Activated CD4-positive, alpha-beta T cell treated with anti-CD3 and anti-CD28 coated beads, Interleukin-2, Interleukin-4, amounts not matched to agents 100 ng/mL and 50 ng/mL, durations not matched to agents 16 hours and 8 hours (primary cell): Measurements from ENCODE around the gene TRIM26.

Experiments
- DNase-seq: peaks from one replicate; pipeline ENCODE4 v3.0.0-alpha.2; 2020; ENCODE audit warnings: low spot score

TRIM26 gene

DNA sequence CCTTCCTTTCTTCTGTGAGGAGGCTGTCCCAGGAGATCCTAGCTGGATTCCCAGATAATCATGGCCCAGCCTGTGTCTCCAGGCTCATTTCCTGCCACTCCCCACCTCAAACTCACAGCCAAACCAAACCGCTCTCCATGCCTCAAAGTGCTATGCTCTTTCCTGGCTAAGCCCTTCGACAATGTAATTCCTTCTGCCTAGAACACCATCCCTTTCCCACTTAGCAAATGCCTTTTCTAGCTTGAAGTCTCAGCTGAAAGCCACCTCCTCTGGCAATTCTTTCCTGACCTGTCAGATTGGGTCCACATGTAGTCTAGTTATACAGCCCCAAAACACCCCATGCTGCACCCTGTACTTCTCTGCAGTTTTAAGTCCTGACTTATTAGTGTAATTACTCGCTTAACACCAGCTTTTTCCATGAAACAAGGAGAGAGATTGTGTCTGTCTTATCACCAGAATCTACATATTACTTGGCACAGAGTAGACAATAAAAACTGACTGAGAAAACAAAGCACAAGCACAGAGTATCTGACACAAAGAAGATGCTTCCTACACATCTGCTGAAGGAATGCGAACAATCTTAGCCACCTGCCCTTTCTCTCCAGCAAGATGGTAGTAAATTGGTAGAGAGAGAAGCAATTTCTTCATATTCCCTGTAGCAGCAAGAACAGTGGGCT, 5.4 kb downstream of the TRIM26 start:
- DNase-seq: no peak

DNA sequence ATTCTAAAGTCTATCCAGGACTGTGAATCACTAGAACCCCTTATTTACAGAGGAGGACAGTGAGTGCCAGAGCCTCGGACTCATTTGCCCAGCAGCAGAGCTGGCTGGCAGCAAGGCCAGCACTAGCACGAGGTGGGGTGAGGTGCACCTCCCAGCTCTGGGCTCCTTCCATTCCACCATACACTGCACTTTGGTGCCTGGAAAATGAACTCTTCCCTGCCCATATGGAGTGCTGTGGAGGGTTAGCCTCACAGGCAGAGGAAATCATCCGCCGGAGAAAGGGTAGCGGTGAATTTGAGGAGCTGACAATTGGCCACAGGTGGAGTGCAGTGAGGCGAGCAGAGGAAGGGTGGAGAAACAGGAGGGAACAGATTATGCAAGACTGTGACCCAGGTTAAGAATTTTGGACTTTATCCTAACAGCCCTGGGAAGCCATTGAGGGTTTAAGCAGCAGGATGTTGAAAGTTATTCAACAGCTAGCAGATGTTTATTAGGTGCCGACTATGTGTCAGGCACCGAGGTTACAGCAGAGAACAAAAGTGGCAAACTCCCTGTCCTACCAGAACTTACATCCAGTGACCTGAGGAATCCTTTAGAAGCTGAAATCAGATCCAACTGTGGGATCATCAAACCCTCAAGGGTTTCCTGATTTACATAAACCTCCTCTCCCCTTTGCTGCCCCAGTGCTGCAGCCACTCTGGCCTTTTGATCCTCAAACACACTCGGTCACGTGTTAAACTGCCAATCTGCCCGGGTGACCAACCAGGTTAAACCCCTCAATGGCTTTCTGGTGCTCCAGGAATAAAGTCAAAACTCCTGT, 6.2 kb downstream of the TRIM26 start:
- no peak for DNase-seq

DNA sequence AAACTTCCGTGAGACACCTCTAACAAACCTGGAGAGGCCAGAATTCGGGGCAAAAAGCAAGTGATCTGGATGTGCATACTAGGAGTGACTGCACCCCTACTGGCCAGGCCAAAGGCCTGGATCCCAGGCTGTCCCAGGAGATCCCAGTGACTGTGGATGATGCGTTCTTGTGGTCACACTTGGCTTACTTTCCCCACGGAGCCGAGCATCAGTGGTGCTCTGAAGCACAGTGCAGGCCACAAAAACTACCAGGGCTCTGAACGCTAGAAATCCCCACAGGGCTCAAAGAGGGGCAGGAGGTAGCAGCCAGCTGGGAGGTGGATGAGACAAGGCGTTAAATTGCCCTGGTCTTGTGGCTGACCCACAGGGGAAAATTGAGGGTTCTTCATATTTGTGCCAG, 7.1 kb downstream of the TRIM26 start:
- DNase-seq: no peak

DNA sequence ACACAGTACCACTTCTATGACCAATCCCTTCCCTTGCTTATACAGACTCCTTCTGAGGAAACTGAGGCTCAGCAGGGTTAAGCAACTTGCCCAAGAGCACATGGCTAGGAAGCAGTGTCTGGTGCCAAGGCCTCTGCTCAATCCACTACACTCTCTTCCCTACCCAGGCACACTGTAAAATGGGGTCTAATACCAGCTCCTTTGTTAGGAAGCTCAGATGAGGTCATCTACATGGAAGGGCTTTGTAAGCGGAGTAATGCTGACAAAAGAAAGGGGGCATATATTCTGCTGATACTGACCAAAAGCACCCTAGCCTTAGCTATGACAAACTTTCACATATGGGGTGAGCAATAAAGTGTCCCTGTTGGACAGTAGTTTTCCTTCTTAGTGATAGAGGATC, 9.1 kb downstream of the TRIM26 start:
- no peak for DNase-seq

DNA sequence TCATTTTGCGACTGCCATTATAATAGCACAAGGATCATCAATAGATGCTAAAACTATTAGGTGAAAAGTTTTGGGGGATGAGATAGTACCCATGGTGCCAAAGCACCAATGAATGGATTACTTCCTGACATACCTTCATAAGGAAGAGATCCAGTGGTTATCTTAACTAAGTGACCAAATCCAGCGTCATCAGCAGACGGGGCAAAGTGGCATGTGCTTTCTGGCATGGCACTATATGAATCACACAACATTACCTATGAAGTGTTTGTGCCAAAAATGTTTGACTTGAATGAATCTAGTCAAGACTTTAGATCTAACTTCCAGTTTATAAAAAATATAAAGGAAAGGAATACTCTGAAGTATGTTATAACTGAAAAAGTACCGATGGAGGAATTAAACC, 10.8 kb downstream of the TRIM26 start:
- no peak for DNase-seq

DNA sequence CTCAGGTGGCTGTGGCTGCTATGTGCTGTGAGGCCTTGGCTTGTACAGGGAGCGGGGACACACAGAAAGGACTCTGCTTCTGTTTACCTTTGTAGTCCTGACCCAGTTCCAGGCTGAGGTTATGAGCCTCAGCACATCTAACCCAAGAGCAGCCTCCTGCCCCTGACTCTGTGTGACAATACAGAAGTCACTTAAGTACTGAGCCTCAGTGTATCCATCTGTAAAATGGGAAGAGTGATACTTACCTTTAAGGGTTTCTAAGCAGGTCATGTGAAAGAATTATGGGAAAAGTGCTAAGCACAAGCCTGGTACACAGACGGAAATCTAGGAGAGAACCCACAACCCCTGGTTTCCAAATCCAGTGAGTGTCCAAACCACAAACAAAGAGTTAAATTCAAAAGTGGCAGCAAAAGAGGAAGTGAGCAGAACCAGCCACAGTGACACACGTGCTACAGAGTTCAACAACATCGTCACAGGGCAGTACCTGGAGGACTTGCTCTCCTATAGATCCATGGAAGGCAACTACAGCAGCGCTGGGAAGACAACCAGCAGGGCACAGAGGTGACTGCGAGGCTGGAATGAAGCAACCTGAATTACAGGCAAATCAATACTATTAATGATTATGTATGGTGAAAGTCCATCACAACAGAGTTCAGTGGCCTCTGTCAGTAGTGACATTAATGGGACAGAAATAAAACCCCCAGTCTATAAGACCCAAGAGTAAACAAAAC, 12.5 kb downstream of the TRIM26 start:
- DNase-seq: no peak

DNA sequence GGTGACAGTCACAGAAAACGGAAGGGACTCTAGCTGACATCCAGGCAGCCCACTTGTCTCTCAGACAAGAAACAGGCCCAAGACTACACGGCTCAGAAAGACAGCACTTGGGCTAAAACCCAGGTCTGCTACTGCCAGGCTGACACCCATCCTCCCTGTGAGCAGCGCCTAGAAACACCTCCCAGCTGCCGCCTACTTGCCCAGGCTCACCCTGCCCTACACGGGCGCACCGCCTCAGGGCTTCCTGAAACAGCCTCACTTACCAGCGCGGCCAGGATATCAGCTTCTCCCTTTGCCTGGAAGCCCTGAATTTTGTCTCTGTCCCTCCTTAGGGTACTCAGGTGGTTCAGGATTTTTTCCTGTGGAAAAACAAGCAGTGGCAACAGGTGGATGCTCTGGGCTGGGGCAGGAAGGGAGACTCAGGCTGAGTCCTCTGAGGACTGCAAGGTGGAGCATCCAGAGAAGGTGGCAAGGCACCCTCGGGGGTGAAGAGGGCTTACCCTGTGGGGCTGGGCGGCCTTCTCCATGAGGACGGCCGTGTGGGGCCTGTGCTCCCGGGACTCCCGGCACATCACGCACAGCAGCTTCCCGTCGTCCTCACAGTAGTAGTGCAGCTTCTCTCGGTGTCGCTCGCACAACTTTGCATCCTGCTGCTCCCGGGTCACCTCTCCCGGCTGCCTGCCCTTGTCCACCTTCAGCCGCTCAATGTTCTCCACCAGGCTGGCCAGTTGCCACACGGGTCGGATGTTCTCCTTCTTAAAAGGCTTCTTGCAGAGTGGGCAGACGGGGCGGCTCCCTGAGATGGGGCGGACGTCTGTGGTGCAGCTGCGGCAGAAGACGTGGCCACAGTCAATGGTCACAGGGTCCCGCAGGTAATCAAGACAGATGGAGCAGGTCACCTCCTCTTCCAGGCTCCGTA, 14.8 kb downstream of the TRIM26 start:
- no peak for DNase-seq

DNA sequence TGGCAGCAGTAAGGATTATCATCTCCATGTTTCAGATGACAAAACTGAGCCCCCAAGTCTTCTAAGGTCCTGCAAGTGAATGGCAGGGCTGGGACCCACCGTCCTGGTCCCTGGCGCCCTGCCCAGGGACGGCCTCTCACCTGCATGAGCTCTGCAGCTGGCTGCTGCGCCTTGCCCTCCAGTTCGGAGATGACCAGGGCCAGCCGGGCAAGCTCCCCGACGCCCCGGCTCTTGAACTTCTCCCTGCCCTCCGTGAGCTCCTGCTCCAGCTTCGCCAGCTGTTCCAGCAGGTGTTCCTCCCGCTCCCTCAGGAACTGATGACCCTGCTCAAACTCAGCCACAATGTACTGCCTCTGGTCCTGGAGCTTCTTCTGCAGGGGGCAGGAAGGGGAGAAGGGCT, 16.8 kb downstream of the TRIM26 start:
- no peak for DNase-seq

DNA sequence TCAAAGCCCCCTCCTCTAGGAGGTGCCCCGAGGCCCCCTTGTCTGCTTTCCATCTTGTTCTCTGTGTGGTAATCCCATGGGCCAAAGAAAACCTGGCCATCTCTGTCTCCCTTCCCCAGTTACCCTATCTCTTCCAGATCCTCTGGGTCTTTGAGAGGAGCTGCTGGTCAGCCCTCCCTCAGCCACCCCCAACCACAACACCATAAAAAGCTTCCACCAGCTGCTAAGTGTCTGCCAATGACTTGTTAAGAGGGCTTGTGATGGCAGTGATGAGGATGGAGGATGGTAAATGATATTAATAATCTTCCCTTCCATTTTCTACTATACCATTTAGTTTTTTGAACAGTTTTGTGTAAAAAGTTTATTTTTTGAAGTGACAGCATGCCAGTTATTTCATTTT, 17.3 kb downstream of the TRIM26 start:
- no peak for DNase-seq

DNA sequence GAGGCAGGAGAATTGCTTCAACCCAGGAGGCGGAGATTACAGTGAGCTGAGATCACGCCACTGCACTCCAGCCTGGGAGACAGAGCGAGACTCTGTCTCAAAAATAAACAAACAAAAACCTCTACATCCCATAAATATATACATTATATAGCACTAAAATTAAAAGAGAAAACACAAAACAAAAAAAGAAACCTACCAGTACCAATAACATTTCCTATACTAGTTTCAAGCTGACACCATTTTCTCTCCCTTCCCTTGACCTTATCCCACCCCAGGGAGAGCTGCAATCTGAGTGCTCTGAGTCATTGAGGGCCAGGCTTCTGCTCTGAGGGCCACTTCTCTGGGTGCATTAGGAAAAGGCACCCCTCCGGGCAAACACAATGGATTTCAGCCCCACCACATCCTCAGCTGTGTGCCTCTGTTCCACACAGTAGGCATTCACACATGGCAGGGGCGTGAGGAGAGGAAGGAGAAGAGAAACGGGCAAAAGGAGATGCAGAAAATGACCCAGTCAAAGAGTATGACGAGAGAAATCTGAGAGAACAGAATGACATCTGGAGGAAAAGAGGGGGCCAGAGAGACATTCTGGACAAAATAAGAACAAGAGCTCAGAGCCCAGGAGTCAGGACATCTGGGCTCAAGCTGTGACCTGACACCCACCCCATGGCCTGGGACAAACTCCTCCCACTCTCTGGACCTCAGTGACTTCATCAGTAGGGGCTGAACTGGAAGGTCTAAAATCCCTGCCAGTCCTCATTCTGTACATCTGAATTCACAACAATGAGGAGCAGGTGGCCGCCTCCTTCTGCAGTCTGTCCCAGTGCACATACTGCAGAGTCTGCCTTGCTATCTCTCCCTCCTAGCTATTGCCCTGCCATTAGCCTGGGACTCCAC, 18.2 kb downstream of the TRIM26 start:
- no peak for DNase-seq

DNA sequence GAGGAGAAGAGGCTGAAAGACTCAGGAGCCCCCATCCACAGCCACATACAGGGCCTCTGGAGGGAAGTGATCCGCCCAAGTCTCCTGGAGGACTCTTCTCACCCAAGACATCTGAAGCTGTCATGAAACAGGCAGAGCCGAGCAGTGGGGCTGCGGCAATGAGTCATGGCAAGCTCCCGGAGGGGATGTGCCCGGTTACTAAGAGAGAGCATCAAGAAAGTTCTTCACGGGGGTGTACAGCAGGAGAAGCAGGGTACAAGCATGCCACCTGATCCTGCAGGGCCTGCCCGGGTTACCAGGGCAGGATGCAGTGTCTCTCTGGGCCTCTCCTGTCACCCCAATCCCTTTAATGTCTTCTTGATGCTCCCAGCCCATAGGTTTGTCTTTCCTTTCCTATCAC, 21.1 kb downstream of the TRIM26 start:
- no peak for DNase-seq

DNA sequence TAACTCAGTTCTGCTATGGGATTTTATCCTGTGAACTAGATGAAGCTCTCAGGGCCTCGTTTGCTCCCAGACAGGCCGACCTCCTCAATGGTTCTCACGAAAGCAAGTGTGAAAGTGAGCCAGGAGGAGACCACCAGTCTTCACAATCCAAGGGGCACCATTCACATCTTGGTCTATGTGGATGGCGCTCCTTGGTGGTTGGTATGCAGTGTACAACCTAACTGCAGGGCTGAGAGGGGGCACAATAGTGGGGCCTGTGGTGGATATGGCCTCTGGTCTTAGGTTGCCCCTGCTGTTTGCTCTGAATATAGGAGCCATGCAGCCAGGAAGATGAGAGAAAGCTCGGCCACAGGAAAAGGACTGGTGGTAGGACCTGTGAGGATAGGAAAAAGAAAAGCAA, 24.7 kb downstream of the TRIM26 start:
- no peak for DNase-seq

DNA sequence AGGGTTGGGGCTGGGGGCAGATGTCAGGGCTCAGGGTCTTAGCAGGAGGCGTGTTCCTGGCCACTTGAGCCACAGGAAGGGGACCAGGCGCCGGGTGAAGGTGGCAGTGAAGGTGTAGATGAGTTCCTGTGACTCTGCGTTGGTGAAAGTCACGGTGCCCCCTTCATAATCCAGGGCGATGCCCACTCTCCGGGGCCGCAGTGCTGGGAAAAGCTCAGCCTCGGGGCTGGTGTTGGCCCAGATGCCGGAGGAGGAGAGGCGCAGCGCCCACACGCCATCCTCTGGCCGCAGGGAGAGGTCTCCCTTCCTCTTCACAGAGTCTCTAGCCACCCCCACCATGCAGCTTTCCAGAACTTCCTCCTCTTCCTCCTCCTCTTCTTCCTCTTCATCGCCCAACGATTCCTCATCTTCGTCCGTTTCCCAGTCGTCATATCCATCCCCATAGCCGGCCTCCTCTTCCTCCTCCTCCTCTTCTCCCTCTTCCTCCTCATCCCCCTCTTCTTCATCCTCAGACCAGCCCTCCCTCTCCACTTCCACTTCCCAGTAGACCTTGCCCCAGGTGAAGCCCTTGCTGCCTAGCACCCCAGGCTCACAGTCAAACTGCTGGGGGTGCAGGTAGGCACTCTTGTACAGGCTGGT, 27.2 kb downstream of the TRIM26 start:
- no peak for DNase-seq

DNA sequence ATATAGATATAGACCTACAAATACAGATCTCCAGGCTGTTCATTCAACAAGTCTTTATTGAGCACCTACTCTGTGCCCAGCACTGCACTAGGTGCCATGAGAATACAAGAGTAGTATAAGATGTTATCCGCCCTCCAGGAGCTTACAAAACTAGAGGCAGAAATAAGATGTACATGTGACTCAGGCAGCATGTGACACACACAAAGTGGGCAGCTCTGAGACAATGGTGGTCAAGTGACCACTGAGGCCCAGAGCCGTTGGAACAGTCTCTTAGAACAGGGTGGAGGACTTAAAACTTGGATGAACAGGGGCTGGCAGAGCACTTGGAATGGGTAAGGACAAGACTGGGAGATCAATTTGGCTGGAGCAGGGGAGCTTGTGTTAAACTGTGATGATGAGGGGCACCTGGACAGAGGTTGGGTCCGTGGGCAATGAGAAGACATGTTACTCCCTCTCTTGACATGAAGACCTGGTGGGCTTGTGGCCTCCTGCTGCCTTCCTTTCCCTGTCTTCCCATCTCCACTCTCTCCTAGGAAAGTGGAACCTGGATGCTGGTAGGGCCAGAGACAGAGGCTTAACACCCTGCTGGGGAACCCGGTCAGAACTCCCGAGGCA, 28.7 kb downstream of the TRIM26 start:
- no peak for DNase-seq

DNA sequence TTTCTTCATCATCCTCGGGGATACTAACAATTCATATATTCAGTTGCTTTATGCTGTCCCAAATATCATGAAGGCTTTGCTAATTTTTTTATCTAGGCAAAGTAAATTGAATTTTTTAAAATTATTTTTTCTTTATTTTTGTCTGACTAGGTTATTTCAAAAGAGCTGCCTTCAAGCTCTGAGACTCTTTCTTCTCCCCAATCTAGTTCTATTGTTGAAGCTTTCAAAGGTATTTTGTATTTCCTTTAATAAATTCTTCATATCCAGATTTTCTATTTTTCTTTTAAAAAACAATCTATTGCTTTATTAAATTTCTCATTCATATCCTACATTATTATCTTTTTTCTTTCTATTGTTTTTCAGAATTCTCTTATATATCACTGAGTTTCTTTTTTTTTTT, 33.1 kb downstream of the TRIM26 start:
- no peak for DNase-seq

DNA sequence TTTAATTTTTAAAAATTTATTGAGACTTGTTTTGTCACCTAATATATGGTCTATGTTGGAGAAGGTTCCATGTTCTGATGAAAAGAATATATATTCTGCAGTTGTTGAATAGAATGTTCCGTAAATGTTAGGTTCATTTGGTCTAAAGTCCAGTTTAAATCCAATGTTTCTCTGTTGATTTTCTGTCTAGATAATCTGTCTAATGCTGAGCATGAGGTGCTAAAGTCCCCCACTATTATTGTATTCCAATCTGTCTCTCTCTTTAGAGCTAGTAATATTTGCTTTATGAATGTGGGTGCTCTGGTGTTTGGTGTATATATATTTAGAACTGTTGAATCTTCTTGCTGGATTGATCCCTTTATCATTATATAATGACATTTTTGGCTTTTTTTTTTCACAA, 34.4 kb downstream of the TRIM26 start:
- no peak for DNase-seq

DNA sequence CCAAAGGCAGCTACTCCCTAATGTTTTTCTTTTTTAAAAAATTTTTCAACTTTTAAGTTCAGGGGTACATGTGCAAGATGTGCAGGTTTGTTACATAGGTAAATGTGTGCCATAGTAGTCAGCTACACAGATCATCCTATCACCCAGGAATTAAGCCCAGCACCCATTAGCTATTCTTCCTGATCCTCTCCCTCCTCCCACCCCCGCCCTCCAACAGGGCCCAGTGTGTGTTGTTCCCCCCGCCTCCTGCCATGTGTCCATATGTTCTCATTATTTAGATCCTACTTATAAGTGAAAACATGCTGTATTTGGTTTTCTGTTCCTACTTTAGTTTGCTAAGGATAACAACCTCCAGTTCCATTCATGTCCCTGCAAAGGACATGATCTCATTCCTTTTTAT, 37.4 kb downstream of the TRIM26 start:
- no peak for DNase-seq

DNA sequence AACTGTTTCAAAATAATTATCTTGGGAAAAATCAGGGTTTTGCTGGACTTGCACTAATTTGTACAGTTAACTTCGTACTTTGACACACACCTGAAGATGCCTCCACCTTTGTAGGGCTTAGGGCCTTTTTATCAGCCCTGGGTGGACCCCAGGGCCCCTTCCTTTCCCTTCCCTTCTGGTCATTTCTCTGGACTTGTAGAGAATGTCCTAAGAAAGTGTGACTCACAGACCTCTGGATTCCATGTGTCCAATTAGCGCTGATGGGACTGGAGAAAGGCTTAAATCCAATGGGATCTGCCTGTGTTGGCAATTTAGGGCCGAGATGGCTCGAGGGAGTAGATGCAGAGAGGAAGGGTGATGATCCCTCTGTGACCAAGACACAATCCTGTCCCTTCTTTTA, 40.5 kb downstream of the TRIM26 start:
- no peak for DNase-seq

DNA sequence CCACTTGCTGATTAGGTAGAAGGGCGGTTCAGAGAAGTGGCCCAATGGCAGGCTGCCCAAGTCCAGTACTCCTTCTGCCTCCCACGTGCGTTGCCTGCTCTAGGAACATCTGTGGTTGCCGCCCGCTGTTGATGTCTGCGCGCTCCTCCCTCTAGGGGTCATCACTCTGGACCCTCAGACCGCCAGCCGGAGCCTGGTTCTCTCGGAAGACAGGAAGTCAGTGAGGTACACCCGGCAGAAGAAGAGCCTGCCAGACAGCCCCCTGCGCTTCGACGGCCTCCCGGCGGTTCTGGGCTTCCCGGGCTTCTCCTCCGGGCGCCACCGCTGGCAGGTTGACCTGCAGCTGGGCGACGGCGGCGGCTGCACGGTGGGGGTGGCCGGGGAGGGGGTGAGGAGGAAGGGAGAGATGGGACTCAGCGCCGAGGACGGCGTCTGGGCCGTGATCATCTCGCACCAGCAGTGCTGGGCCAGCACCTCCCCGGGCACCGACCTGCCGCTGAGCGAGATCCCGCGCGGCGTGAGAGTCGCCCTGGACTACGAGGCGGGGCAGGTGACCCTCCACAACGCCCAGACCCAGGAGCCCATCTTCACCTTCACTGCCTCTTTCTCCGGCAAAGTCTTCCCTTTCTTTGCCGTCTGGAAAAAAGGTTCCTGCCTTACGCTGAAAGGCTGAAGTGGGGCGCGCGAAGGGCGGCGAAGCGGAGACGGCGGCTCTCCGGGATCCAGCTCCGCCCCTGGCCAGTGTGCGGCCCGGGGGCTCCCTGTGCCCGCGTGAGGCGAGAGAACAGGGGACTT, 41.3 kb downstream of the TRIM26 start:
- no peak for DNase-seq
